ENCODE data around the gene PSMB9.

DNA sequence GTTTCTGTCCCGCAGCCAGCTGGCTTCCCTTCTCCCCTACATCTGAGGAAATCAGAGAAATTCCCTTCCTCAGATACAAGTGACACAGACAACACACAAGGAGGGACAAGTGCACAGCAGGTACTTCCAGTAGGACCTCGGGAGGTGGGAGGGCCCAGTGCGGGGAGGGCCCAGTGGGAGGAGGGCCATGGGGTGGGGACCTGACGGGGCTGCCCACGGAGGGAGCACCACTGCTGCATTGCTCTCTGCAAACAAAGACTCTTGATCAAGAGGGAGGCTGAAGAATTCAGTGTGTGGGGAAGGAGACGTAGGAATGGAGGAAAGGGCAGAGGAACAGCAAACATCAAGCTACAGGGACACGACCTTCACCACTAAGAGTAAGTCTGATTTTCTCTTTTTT, 24.5 kb upstream of the PSMB9 start:
- TF ChIP-seq CTCF (IDR thresholded peaks at IDR 0.05) (no peak), POLR2AphosphoS5 (IDR thresholded peaks at IDR 0.05) (no peak), POLR2A (IDR thresholded peaks at IDR 0.05) (no peak)

All from sigmoid colon (tissue), 4 donors.